Nasal cavity respiratory epithelium epithelial cell of viscerocranial mucosa (primary cell): ENCODE results near the gene DTHD1. TPM values are rescaled to one million over a fixed set of nuclear protein-coding genes. Genes with fewer than 3 reads are reported as not detected.

ENCODE experiments used
- total RNA-seq: library from RNA; depleted of rRNA; stranded (reverse); fragments of >200 nt; gene quantifications from 2 replicates; pipeline ENCODE4 v1.2.3, GENCODE V29; 2014

DTHD1 gene
- 0.36 TPM in 1 of 2 replicates, not detected in the other for total RNA-seq

DNA sequence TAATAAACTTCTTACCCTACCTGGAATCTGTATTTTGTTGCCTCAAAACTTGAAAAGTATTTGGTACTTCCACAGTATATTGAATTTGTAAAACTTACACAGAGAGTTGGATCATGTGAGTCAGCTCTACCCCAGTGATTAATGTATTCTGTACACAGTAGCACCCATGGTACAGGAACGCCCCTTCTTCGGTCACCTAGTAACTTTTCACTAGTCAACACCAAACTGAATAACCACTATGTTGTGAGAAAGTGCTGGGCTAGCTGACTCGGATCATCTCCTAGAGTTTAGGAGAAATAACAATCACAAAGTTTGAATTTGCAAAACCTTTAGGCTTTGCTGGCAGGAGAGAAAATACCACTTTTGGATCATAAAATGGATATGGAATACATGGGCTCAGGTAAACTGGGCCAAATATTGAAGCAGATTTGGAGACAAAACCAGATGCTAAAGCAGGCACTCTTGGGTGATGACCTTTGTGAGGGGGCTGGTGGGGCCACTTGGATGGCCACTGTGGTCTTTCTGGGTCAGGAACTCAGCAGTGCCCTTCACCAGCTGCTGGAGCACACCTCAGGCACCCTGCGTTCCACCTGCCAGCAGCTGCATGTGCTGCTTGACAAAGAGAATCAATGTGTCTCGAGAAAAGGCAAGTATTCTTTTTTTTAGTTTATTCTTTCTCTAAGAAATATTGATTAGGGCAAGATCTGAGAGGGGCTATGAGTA lies at the start of gene DTHD1:
DTHD1 (plus strand) TSS at position 233 of the 723 bp plus-strand sequence; CDS start at position 376, 143 bp downstream.

DNA sequence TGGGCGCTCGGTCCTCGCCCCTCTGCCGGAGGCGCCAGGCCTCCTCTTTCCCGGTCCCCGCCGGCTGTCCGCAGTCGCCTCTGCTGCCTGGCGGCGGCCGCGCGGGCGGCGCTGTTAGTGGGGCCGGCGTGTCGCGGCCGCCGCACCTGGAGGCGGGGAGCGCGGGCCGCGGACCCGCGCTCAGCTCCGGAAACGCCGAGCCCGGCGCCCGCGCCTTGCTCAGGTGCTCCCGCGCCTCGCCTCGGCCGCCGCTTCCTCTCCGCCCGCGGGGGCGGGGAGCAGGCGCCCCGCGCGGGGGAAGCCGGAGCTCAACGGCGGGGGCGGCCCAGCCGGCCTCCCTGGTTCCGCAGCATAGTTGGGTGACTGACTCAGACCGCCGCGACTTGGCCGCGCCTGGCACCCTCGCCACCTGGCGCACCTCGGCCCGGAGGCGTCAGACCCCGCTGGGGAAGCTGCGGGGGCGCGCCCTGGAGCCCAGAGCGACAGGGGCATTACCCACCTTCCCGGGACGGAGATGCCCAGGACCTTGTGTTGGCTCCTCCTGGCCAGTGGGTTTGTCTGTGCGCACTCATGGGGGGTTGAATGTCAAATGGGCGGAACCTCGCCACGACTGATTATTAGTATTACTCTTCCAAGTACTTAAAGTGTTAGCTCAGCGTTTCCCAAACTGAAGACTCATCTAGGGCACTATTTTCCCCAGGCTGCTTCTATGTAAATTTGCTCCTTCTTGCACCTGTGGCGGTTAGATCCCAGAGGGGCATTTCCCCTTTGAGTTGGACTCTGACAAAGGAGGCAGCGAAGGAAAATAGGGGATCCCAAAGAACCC lies 36.9 kb upstream of the DTHD1 start, which contains the start of gene ARAP2:
ARAP2 (minus strand) TSS at position 258 of the 826 bp plus-strand sequence. CDS start 15,028 bp downstream, outside the sequence.

Other genes with a start within 250 kb of the DTHD1 start
- 66.0 and 97.1 TPM in 2 replicates for gene ARAP2, start 37.1 kb upstream of the DTHD1 start, total RNA-seq